Measurements from ENCODE around the gene UNC79.

The UNC79 gene

GRCh38 chr14:93745603-93746273 lies 315.0 kb downstream of the UNC79 start:
- TF ChIP-seq SPI1 (IDR thresholded peaks at IDR 0.05; ENCODE audit: borderline replicate concordance, low read depth) (no peak), GABPA (IDR thresholded peaks at IDR 0.05; ENCODE audit: low read depth) (no peak), REST (IDR thresholded peaks at IDR 0.05; ENCODE audit: insufficient replicate concordance, low read depth) (no peak), CTCF (IDR thresholded peaks at IDR 0.05; ENCODE audit: insufficient read depth, low read length) (no peak), POLR2AphosphoS5 (IDR thresholded peaks at IDR 0.05; ENCODE audit: low read depth) (no peak)
- Histone ChIP-seq H3K27me3 (ENCODE audit: insufficient read depth, poor library complexity, severe bottlenecking) (no peaks in the 10 kb centered on the region), H3K4me3 (replicated peaks; ENCODE audit: insufficient read depth, low read length) (no peak overlapping the region), H3K27ac (replicated peaks) (no peak overlapping the region)
- DNase-seq (ENCODE audit: low read depth in 1 of 2, low spot score in 1 of 2) = no peak

- no peaks in the 10 kb centered on the region for H3K27me3 ChIP-seq (ENCODE audit: insufficient read depth, poor library complexity, severe bottlenecking)
- H3K27ac ChIP-seq (replicated peaks) = no peak overlapping the region
- DNase-seq (ENCODE audit: low read depth in 1 of 2, low spot score in 1 of 2) = no peak
- no peak overlapping the region for H3K4me3 ChIP-seq (replicated peaks; ENCODE audit: insufficient read depth, low read length)
- TF ChIP-seq GABPA (IDR thresholded peaks at IDR 0.05; ENCODE audit: low read depth) (no peak), CTCF (IDR thresholded peaks at IDR 0.05; ENCODE audit: insufficient read depth, low read length) (no peak), SPI1 (IDR thresholded peaks at IDR 0.05; ENCODE audit: borderline replicate concordance, low read depth) (no peak), POLR2AphosphoS5 (IDR thresholded peaks at IDR 0.05; ENCODE audit: low read depth) (no peak), REST (IDR thresholded peaks at IDR 0.05; ENCODE audit: insufficient replicate concordance, low read depth) (no peak)
These were observed 316.4 kb downstream of the UNC79 start for GRCh38 chr14:93747102-93747501.

- H3K27me3 ChIP-seq (ENCODE audit: insufficient read depth, poor library complexity, severe bottlenecking) = no peaks in the 10 kb centered on the region
- TF ChIP-seq CTCF (IDR thresholded peaks at IDR 0.05; ENCODE audit: insufficient read depth, low read length) (no peak), POLR2AphosphoS5 (IDR thresholded peaks at IDR 0.05; ENCODE audit: low read depth) (no peak), SPI1 (IDR thresholded peaks at IDR 0.05; ENCODE audit: borderline replicate concordance, low read depth) (no peak), GABPA (IDR thresholded peaks at IDR 0.05; ENCODE audit: low read depth) (no peak), REST (IDR thresholded peaks at IDR 0.05; ENCODE audit: insufficient replicate concordance, low read depth) (no peak)
These were observed 316.8 kb downstream of the UNC79 start for GRCh38 chr14:93747560-93747959.

More at GRCh38 chr14:93747560-93747959, 316.8 kb downstream of the UNC79 start:
- Histone ChIP-seq H3K27ac (replicated peaks) (no peak overlapping the region), H3K4me3 (replicated peaks; ENCODE audit: insufficient read depth, low read length) (no peak overlapping the region)
- no peak for DNase-seq (ENCODE audit: low read depth in 1 of 2, low spot score in 1 of 2)
